H9 (cell line): ENCODE measurements around the gene CAPN14. TPM values are rescaled to one million over a fixed set of nuclear protein-coding genes. Genes with fewer than 3 reads are reported as not detected.
"Not testable (repeated sequence)": the region's sequence is repeated elsewhere in the genome, so short reads cannot be mapped to it uniquely, and the experiment has no call there.

Experiments
- DNase-seq: peaks from one replicate; pipeline ENCODE4 v3.0.0-alpha.2; 2017
- H2AFZ ChIP-seq: one replicate; pipeline ENCODE4 v1.6.1; 2013; ENCODE audit warnings: mild to moderate bottlenecking, low read length, control low read depth, moderate library complexity
- H2AK5ac ChIP-seq: 2 replicates; pipeline ENCODE4 v1.6.1; 2013; ENCODE audit warnings: low read length, control low read depth, mixed read lengths; ENCODE audit not compliant: insufficient read length
- H2BK120ac ChIP-seq: one replicate; pipeline ENCODE4 v1.6.1; 2013; ENCODE audit warnings: low read depth, mild to moderate bottlenecking, low read length, control low read depth, inconsistent platforms; ENCODE audit not compliant: poor library complexity, severe bottlenecking
- H2BK12ac ChIP-seq: 2 replicates; pipeline ENCODE4 v1.6.1; 2013; ENCODE audit warnings: low read length, control low read depth, mixed read lengths, low read depth; ENCODE audit not compliant: insufficient read length
- H2BK15ac ChIP-seq: 2 replicates; pipeline ENCODE4 v1.6.1; 2013; ENCODE audit warnings: low read depth, low read length, control low read depth
- H2BK20ac ChIP-seq: one replicate; pipeline ENCODE4 v1.6.1; 2013; ENCODE audit warnings: low read depth, mild to moderate bottlenecking, low read length, control low read depth, inconsistent platforms; ENCODE audit not compliant: poor library complexity, severe bottlenecking
- H2BK5ac ChIP-seq: 2 replicates; pipeline ENCODE4 v1.6.1; 2013; ENCODE audit warnings: low read length, control low read depth, mixed read lengths; ENCODE audit not compliant: insufficient read length
- H3K14ac ChIP-seq: 2 replicates; pipeline ENCODE4 v1.6.1; 2013; ENCODE audit warnings: low read length, control low read depth; ENCODE audit not compliant: insufficient read depth
- H3K18ac ChIP-seq: 2 replicates; pipeline ENCODE4 v1.6.1; 2013; ENCODE audit warnings: low read depth, mild to moderate bottlenecking, mixed read lengths, low read length, control low read depth; ENCODE audit not compliant: insufficient read length
- H3K23ac ChIP-seq: 2 replicates; pipeline ENCODE4 v1.6.1; 2013; ENCODE audit warnings: low read length, control low read depth, mixed read lengths, low read depth; ENCODE audit not compliant: insufficient read length
- H3K23me2 ChIP-seq: 2 replicates; pipeline ENCODE4 v1.6.1; 2013; ENCODE audit warnings: low read depth, mild to moderate bottlenecking, mixed read lengths, low read length, control low read depth; ENCODE audit not compliant: insufficient read length, poor library complexity, severe bottlenecking
- H3K27ac ChIP-seq: 2 replicates; pipeline ENCODE4 v1.5.1; 2013; ENCODE audit warnings: low read length, control low read depth, mixed read lengths, low read depth; ENCODE audit not compliant: insufficient read length
- H3K27me3 ChIP-seq: 2 replicates; pipeline ENCODE4 v1.6.1; 2013; ENCODE audit warnings: low read length, control low read depth, inconsistent platforms; ENCODE audit not compliant: insufficient read depth
- H3K4ac ChIP-seq: 2 replicates; pipeline ENCODE4 v1.6.1; 2013; ENCODE audit warnings: low read depth, mild to moderate bottlenecking, control low read depth, inconsistent platforms, low read length, moderate library complexity
- H3K4me1 ChIP-seq: 2 replicates; pipeline ENCODE4 v1.6.1; 2013; ENCODE audit warnings: low read length, control low read depth, inconsistent platforms; ENCODE audit not compliant: insufficient read depth
- H3K4me2 ChIP-seq: 2 replicates; pipeline ENCODE4 v1.6.1; 2013; ENCODE audit warnings: low read length, control low read depth, mixed read lengths; ENCODE audit not compliant: insufficient read length, insufficient read depth
- H3K56ac ChIP-seq: 2 replicates; pipeline ENCODE4 v1.6.1; 2013; ENCODE audit warnings: low read depth, mild to moderate bottlenecking, mixed read lengths, low read length, control low read depth; ENCODE audit not compliant: insufficient read length
- H3K79me1 ChIP-seq: 2 replicates; pipeline ENCODE4 v1.6.1; 2013; ENCODE audit warnings: low read depth, mild to moderate bottlenecking, moderate library complexity, low read length, control low read depth, inconsistent platforms; ENCODE audit not compliant: insufficient read depth, poor library complexity, severe bottlenecking
- H3K79me2 ChIP-seq: 2 replicates; pipeline ENCODE4 v1.6.1; 2013; ENCODE audit warnings: low read length, control low read depth, inconsistent platforms; ENCODE audit not compliant: insufficient read depth
- H3K9ac ChIP-seq: 2 replicates; pipeline ENCODE4 v1.6.1; 2013; ENCODE audit warnings: low read length, control low read depth, mixed read lengths; ENCODE audit not compliant: insufficient read length; ENCODE audit errors: extremely low read depth
- H3K9me3 ChIP-seq: one replicate; pipeline ENCODE4 v1.6.1; 2013; ENCODE audit warnings: low read depth, low read length, inconsistent platforms; ENCODE audit not compliant: control insufficient read depth
- H3T11ph ChIP-seq: one replicate; pipeline ENCODE4 v1.6.1; 2013; ENCODE audit warnings: mild to moderate bottlenecking, low read length, control low read depth, inconsistent platforms
- H4K20me1 ChIP-seq: one replicate; pipeline ENCODE4 v1.6.1; 2013; ENCODE audit not compliant: control insufficient read depth, insufficient read length, insufficient read depth
- H4K5ac ChIP-seq: 2 replicates; pipeline ENCODE4 v1.6.1; 2013; ENCODE audit warnings: low read depth, mild to moderate bottlenecking, mixed read lengths, low read length, control low read depth; ENCODE audit not compliant: insufficient read length
- H4K8ac ChIP-seq: replicated peaks from 2 replicates; pipeline ENCODE4 v1.6.1; 2013; ENCODE audit warnings: low read length, control low read depth, mixed read lengths, low read depth; ENCODE audit not compliant: insufficient read length
- H4K91ac ChIP-seq: 2 replicates; pipeline ENCODE4 v1.6.1; 2013; ENCODE audit warnings: low read depth, mild to moderate bottlenecking, moderate library complexity, mixed read lengths, low read length, control low read depth; ENCODE audit not compliant: insufficient read length
- H3K27ac Mint-ChIP-seq, 3 experiments: 2 replicates in 2 of 3; 3 replicates in 1 of 3; pipeline ENCODE4 v1.8.0; 2020 to 2021; ENCODE audit warnings: mixed read lengths in 3 of 3, mild to moderate bottlenecking in 1 of 3, moderate library complexity in 1 of 3
- H3K27me3 Mint-ChIP-seq: 2 replicates; pipeline ENCODE4 v1.8.0; 2021; ENCODE audit warnings: low read depth, mild to moderate bottlenecking, moderate library complexity, mixed read lengths
- H3K36me3 Mint-ChIP-seq, 3 experiments: 2 replicates in 2 of 3; 3 replicates in 1 of 3; pipeline ENCODE4 v1.8.0; 2020 to 2021; ENCODE audit warnings: low read depth in 3 of 3, mixed read lengths in 3 of 3; ENCODE audit not compliant: insufficient read depth in 1 of 3
- H3K4me1 Mint-ChIP-seq, 2 experiments: 2 replicates each; pipeline ENCODE4 v1.8.0; 2020; ENCODE audit warnings: mixed read lengths in 2 of 2
- H3K4me3 Mint-ChIP-seq, 2 experiments: 2 replicates in 1 of 2; 3 replicates in 1 of 2; pipeline ENCODE4 v1.8.0; 2020 to 2021; ENCODE audit warnings: mild to moderate bottlenecking in 2 of 2, mixed read lengths in 2 of 2, moderate library complexity in 1 of 2
- H3K9me3 Mint-ChIP-seq, 2 experiments: 2 replicates in 1 of 2; 3 replicates in 1 of 2; pipeline ENCODE4 v1.8.0; 2020; ENCODE audit warnings: mild to moderate bottlenecking in 2 of 2, mixed read lengths in 2 of 2, moderate library complexity in 1 of 2
- WGBS: extraction: QIAGEN DNeasy Blood & Tissue Kit; methylation state at CpG from one replicate; pipeline ENCODE4 v1.1.7; 2013; ENCODE audit warnings: missing lambda C conversion rate, low lambda C conversion rate, mixed read lengths; ENCODE audit not compliant: insufficient read length; ENCODE audit errors: extremely low coverage; 5-methylcytosine and 5-hydroxymethylcytosine counted together
- total RNA-seq: library from RNA; stranded (reverse); gene quantifications from 2 replicates; pipeline ENCODE4 v1.2.1, GENCODE V29; 2021
- TF ChIP-seq, protein P1 (sequence below): fragments of 200-600 bp; sonication (generic); conservative IDR thresholded peaks from 3 replicates; pipeline ENCODE4 v1.8.0; 2021; ENCODE audit warnings: antibody characterized with exemption, mild to moderate bottlenecking

The CAPN14 gene
- total RNA-seq, 1 experiment from 2014 or later: 0.09 TPM

DNA sequence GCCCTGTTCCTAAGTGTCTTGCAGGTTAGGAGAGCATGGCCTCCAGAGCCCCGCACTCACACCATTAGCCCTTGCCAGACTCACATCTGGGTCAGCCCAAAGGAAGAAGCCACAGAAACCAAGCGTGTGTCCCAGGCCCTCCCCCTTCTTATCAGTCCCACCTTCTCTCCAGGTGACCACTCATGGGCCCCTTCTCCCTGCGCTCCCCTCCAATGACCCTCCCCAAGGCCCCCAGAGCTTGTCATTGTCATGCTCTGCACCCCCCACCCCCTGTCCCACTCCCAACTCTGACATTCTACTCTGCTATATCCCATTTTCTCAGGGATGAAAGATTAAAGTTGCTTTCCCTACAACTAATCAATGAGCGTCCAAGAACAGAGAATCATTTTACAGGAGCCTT, 30.1 kb downstream of the CAPN14 start:
- Histone ChIP-seq H3K79me2 (no peaks in the 10 kb centered on the region), H3K9ac (no peak overlapping the region), H3K4ac (no peak overlapping the region), H4K5ac (no peak overlapping the region), H3K4me1 (no peaks in the 10 kb centered on the region), H3K79me1 (no peaks in the 10 kb centered on the region), H3T11ph (no peak overlapping the region), H4K20me1 (no peaks in the 10 kb centered on the region), H2BK120ac (no peak overlapping the region), H3K56ac (no peak overlapping the region), H2BK12ac (no peak overlapping the region), H3K18ac (no peak overlapping the region), H4K8ac (no peak overlapping the region), H2BK5ac (no peak overlapping the region), H3K27ac (no peak overlapping the region), H3K14ac (no peak overlapping the region), H3K23ac (no peak overlapping the region), H3K4me2 (no peak overlapping the region), H3K9me3 (no peaks in the 10 kb centered on the region), H3K23me2 (no peaks in the 10 kb centered on the region), H4K91ac (no peak overlapping the region), H2AFZ (no peak overlapping the region), H2AK5ac (no peak overlapping the region), H3K27me3 (no peaks in the 10 kb centered on the region), H2BK20ac (no peak overlapping the region), H2BK15ac (no peak overlapping the region)
- TF ChIP-seq, protein P1, sequence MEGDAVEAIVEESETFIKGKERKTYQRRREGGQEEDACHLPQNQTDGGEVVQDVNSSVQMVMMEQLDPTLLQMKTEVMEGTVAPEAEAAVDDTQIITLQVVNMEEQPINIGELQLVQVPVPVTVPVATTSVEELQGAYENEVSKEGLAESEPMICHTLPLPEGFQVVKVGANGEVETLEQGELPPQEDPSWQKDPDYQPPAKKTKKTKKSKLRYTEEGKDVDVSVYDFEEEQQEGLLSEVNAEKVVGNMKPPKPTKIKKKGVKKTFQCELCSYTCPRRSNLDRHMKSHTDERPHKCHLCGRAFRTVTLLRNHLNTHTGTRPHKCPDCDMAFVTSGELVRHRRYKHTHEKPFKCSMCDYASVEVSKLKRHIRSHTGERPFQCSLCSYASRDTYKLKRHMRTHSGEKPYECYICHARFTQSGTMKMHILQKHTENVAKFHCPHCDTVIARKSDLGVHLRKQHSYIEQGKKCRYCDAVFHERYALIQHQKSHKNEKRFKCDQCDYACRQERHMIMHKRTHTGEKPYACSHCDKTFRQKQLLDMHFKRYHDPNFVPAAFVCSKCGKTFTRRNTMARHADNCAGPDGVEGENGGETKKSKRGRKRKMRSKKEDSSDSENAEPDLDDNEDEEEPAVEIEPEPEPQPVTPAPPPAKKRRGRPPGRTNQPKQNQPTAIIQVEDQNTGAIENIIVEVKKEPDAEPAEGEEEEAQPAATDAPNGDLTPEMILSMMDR: no peak
- H3K9me3 Mint-ChIP-seq: peaks cover 0 to 3% of the 10 kb centered on the region in 2 experiments; a peak in 1 of 5 replicates
- no peak overlapping the region for H3K27ac Mint-ChIP-seq
- WGBS: no CpG with 5 or more reads among the region's 4 CpGs
- H3K36me3 Mint-ChIP-seq: no peaks in the 10 kb centered on the region
- H3K4me3 Mint-ChIP-seq: no peak overlapping the region
- DNase-seq: no peak
- peaks cover 23% of the 10 kb centered on the region for H3K27me3 Mint-ChIP-seq
- peaks cover 4 to 7% of the 10 kb centered on the region in 2 experiments for H3K4me1 Mint-ChIP-seq

DNA sequence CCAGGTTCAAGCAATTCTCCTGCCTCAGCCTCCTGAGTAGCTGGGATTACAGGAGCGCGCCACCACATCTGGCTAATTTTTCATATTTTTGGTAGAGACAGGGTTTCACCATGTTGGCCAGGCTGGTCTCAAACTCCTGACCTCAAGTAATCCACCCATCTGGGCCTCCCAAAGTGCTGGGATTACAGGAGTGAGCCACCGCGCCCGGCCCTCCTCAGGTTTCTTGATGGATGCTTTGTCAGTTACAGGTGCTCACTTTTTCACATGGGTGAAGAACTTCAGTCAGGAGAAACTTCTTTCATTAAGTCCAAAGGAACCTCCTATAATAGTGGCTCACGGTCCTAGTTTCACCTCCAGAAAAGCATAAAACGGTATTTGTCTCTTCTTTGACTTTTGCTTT, 33.3 kb downstream of the CAPN14 start:
- H3K27ac Mint-ChIP-seq, H2BK20ac ChIP-seq, H2AFZ ChIP-seq, H2BK5ac ChIP-seq, H3K4me1 Mint-ChIP-seq, H3K4me2 ChIP-seq, H3K9ac ChIP-seq, H2BK120ac ChIP-seq, H3K79me1 ChIP-seq, H3K14ac ChIP-seq, H3K4me3 Mint-ChIP-seq, H3K23ac ChIP-seq, H3K23me2 ChIP-seq, H3K9me3 ChIP-seq, H3T11ph ChIP-seq, DNase-seq, H3K56ac ChIP-seq, H2AK5ac ChIP-seq, H3K9me3 Mint-ChIP-seq, H3K79me2 ChIP-seq, H3K4ac ChIP-seq, H2BK15ac ChIP-seq, H4K20me1 ChIP-seq, H3K27me3 ChIP-seq, H4K8ac ChIP-seq, H2BK12ac ChIP-seq, H3K27ac ChIP-seq, H4K91ac ChIP-seq, H3K36me3 Mint-ChIP-seq, H3K4me1 ChIP-seq, H4K5ac ChIP-seq, H3K18ac ChIP-seq: not testable (repeated sequence)
- peaks cover 23% of the 10 kb centered on the region for H3K27me3 Mint-ChIP-seq
- WGBS: no CpG with 5 or more reads among the region's 7 CpGs
